Liver (tissue), 9 donors: ENCODE data around the gene CCDC112. TPM values are rescaled to one million over a fixed set of nuclear protein-coding genes. Genes with fewer than 3 reads are reported as not detected.

Experiments used
- DNase-seq: peaks from one replicate; pipeline ENCODE4 v3.0.0-alpha.2; 2017; ENCODE audit warnings: low spot score
- H3K27ac ChIP-seq, 2 donors: one replicate each; pipeline ENCODE4 v1.7.0; 2013; ENCODE audit warnings: inconsistent platforms in 2 of 2, low read length in 2 of 2, control low read depth in 1 of 2, low read depth in 1 of 2, mild to moderate bottlenecking in 1 of 2
- H3K27me3 ChIP-seq, 4 donors: one replicate each; pipeline versions ENCODE4 v1.6.1 to v1.7.0; 2013; ENCODE audit warnings: low read length in 3 of 4, inconsistent platforms in 1 of 4, mild to moderate bottlenecking in 1 of 4, moderate library complexity in 1 of 4; ENCODE audit not compliant: control insufficient read depth in 4 of 4, insufficient read depth in 4 of 4
- H3K36me3 ChIP-seq, 4 donors: one replicate each; pipeline versions ENCODE4 v1.6.1 to v1.7.0; 2013; ENCODE audit warnings: low read length in 3 of 4, mild to moderate bottlenecking in 3 of 4, low read depth in 1 of 4, moderate library complexity in 1 of 4; ENCODE audit not compliant: control insufficient read depth in 4 of 4, insufficient read depth in 3 of 4
- H3K4me1 ChIP-seq, 4 donors: one replicate each; pipeline versions ENCODE4 v1.6.1 to v1.7.0; 2013; ENCODE audit warnings: low read length in 3 of 4, mild to moderate bottlenecking in 3 of 4, moderate library complexity in 1 of 4; ENCODE audit not compliant: control insufficient read depth in 4 of 4, insufficient read depth in 4 of 4
- H3K4me3 ChIP-seq, 3 donors: one replicate each; pipeline versions ENCODE4 v1.6.1 to v1.7.0; 2013; ENCODE audit warnings: low read length in 3 of 3, control low read depth in 1 of 3, low read depth in 1 of 3, mild to moderate bottlenecking in 1 of 3
- H3K9ac ChIP-seq, 2 donors: one replicate each; pipeline ENCODE4 v1.7.0; 2013; ENCODE audit warnings: low read length in 2 of 2, mild to moderate bottlenecking in 2 of 2, moderate library complexity in 2 of 2, control low read depth in 1 of 2, low read depth in 1 of 2
- H3K9me3 ChIP-seq, 4 donors: one replicate each; pipeline versions ENCODE4 v1.6.1 to v1.7.0; 2013; ENCODE audit warnings: low read length in 3 of 4; ENCODE audit not compliant: control insufficient read depth in 4 of 4
- CTCF ChIP-seq: fragments of 150-350 bp; IDR thresholded peaks from 2 replicates; pipeline ENCODE4 v1.5.1; 2017; ENCODE audit warnings: improper control_type of control experiment, low read depth, low read length; ENCODE audit not compliant: missing input control
- EGR1 ChIP-seq, 2 donors: IDR thresholded peaks; 2 replicates each; pipeline ENCODE4 v1.6.1; 2016 to 2018; ENCODE audit warnings: antibody characterized with exemption in 2 of 2, low read depth in 2 of 2
- FOXA1 ChIP-seq: IDR thresholded peaks from 2 replicates; pipeline ENCODE4 v1.6.1; 2016; ENCODE audit warnings: antibody characterized with exemption
- GABPA ChIP-seq, 2 donors: IDR thresholded peaks in 1 of 2; conservative IDR thresholded peaks in 1 of 2; 2 replicates each; pipeline ENCODE4 v1.6.1; 2016; ENCODE audit warnings: antibody characterized with exemption in 2 of 2, mild to moderate bottlenecking in 1 of 2, moderate library complexity in 1 of 2
- HNF4A ChIP-seq, 2 donors: conservative IDR thresholded peaks; 2 replicates each; pipeline ENCODE4 v1.6.1; 2016; ENCODE audit warnings: antibody characterized with exemption in 2 of 2, mild to moderate bottlenecking in 2 of 2
- HNF4G ChIP-seq: IDR thresholded peaks from 2 replicates; pipeline ENCODE4 v1.6.1; 2016; ENCODE audit warnings: antibody characterized with exemption
- JUND ChIP-seq, 2 donors: IDR thresholded peaks; 2 replicates each; pipeline ENCODE4 v1.6.1; 2016; ENCODE audit warnings: antibody characterized with exemption in 2 of 2
- NR2F2 ChIP-seq: IDR thresholded peaks from 2 replicates; pipeline ENCODE4 v1.6.1; 2016; ENCODE audit warnings: antibody characterized with exemption
- RAD21 ChIP-seq, 2 donors: IDR thresholded peaks; 2 replicates each; pipeline ENCODE4 v1.6.1; 2016; ENCODE audit warnings: antibody characterized with exemption in 2 of 2, mild to moderate bottlenecking in 2 of 2
- REST ChIP-seq: IDR thresholded peaks from 2 replicates; pipeline ENCODE4 v1.6.1; 2016; ENCODE audit warnings: antibody characterized with exemption, mild to moderate bottlenecking
- RXRA ChIP-seq, 2 donors: IDR thresholded peaks; 2 replicates each; pipeline ENCODE4 v1.6.1; 2017 to 2018; ENCODE audit warnings: antibody characterized with exemption in 2 of 2, mild to moderate bottlenecking in 1 of 2
- SP1 ChIP-seq: IDR thresholded peaks from 2 replicates; pipeline ENCODE4 v1.6.1; 2018; ENCODE audit warnings: antibody characterized with exemption, mild to moderate bottlenecking
- TAF1 ChIP-seq: conservative IDR thresholded peaks from 2 replicates; pipeline ENCODE4 v1.6.1; 2016; ENCODE audit warnings: antibody characterized with exemption, mild to moderate bottlenecking
- YY1 ChIP-seq: IDR thresholded peaks from 2 replicates; pipeline ENCODE4 v1.6.1; 2016; ENCODE audit warnings: antibody characterized with exemption, mild to moderate bottlenecking
- WGBS: extraction: QIAGEN DNeasy Blood & Tissue Kit; methylation state at CpG from one replicate; pipeline ENCODE4 v1.1.7; 2013; 5-methylcytosine and 5-hydroxymethylcytosine counted together
- polyA plus RNA-seq, 2 donors: library from polyadenylated mRNA; stranded (reverse) in 1 of 2; unstranded in 1 of 2; fragments of 200-250 nt in 1 of 2; fragments of >200 nt in 1 of 2; fragmentation: Nextera tagmentation in 1 of 2; extraction: Ambion mirVana in 1 of 2; gene quantifications; one replicate each; pipeline versions ENCODE4 v1.2.1 to v1.2.3, GENCODE V29; 2013 to 2015
- total RNA-seq, 2 donors: library from RNA; depleted of rRNA; stranded (reverse); fragments of >200 nt; gene quantifications; one replicate each; pipeline ENCODE4 v1.2.3, GENCODE V29; 2014
- TF ChIP-seq, protein P1 (sequence below): IDR thresholded peaks from 2 replicates; pipeline ENCODE4 v1.6.1; 2016; ENCODE audit warnings: antibody characterized with exemption
- TF ChIP-seq, protein P2 (sequence below): IDR thresholded peaks from 2 replicates; pipeline ENCODE4 v1.6.1; 2016; ENCODE audit warnings: antibody characterized with exemption
- TF ChIP-seq, protein P3 (sequence below): IDR thresholded peaks from 2 replicates; pipeline ENCODE4 v1.6.1; 2016; ENCODE audit warnings: antibody characterized with exemption
- donor health status: healthy.
- donor health status: healthy.
- donor health status: healthy.
- donor health status: healthy.
- donor health status: healthy.

Gene CCDC112
- total and polyA plus RNA-seq, 4 donors: 0.75 to 1.6 (median 1.1) TPM

- Histone ChIP-seq H3K27me3 (no peaks in the 10 kb centered on the region), H3K4me3 (no peak overlapping the region), H3K9ac (no peak overlapping the region), H3K36me3 (no peaks in the 10 kb centered on the region), H3K9me3 (no peaks in the 10 kb centered on the region), H3K4me1 (no peaks in the 10 kb centered on the region), H3K27ac (peak overlapping the region; percentile 58 to 61)
- DNase-seq: no peak
- TF ChIP-seq HNF4A (conservative IDR thresholded peaks at IDR 0.05) (peak; percentile 21 to 36), RXRA (IDR thresholded peaks at IDR 0.05) (peak; percentile 38 to 63), YY1 (peak; percentile 19), JUND (IDR thresholded peaks at IDR 0.05) (no peak)
- 75% methylated on average over 3 of the region's 3 CpGs for WGBS
These were observed 17.2 kb upstream of the CCDC112 start for GRCh38 chr5:115313632-115314031.

- Histone ChIP-seq H3K27me3 (no peaks in the 10 kb centered on the region), H3K36me3 (no peaks in the 10 kb centered on the region), H3K4me3 (no peak overlapping the region), H3K9me3 (no peaks in the 10 kb centered on the region), H3K9ac (no peak overlapping the region), H3K27ac (peak overlapping the region in 1 of 2 donors; percentile 1), H3K4me1 (no peaks in the 10 kb centered on the region)
- TF ChIP-seq RXRA (IDR thresholded peaks at IDR 0.05) (no peak), SP1 (no peak), HNF4G (no peak), NR2F2 (no peak), RAD21 (IDR thresholded peaks at IDR 0.05) (no peak), TAF1 (no peak), CTCF (no peak), GABPA (IDR thresholded peaks at IDR 0.05 in 1 of 2, conservative IDR thresholded peaks at IDR 0.05 in 1 of 2) (no peak), JUND (IDR thresholded peaks at IDR 0.05) (no peak), EGR1 (IDR thresholded peaks at IDR 0.05; ENCODE audit: low read depth in 2 of 2) (no peak), HNF4A (conservative IDR thresholded peaks at IDR 0.05) (no peak), FOXA1 (no peak)
- TF ChIP-seq, protein P1, sequence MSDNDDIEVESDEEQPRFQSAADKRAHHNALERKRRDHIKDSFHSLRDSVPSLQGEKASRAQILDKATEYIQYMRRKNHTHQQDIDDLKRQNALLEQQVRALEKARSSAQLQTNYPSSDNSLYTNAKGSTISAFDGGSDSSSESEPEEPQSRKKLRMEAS: no peak
- TF ChIP-seq, protein P2, sequence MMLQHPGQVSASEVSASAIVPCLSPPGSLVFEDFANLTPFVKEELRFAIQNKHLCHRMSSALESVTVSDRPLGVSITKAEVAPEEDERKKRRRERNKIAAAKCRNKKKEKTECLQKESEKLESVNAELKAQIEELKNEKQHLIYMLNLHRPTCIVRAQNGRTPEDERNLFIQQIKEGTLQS: no peak
- 88% methylated on average over 2 of the region's 2 CpGs for WGBS
- no peak for DNase-seq
These were observed 16.6 kb upstream of the CCDC112 start for GRCh38 chr5:115313052-115313451.

- WGBS: 4% methylated on average over 1 of the region's 1 CpG
- no peak for DNase-seq
- H3K4me1 ChIP-seq: no peaks in the 10 kb centered on the region
- no peak overlapping the region for H3K9ac ChIP-seq
- TF ChIP-seq REST (no peak), RAD21 (IDR thresholded peaks at IDR 0.05) (peak; percentile 93), CTCF (peak; percentile 65), EGR1 (IDR thresholded peaks at IDR 0.05; ENCODE audit: low read depth in 2 of 2) (no peak), SP1 (no peak)
- TF ChIP-seq, protein P2: peak; percentile 14
- TF ChIP-seq, protein P3, sequence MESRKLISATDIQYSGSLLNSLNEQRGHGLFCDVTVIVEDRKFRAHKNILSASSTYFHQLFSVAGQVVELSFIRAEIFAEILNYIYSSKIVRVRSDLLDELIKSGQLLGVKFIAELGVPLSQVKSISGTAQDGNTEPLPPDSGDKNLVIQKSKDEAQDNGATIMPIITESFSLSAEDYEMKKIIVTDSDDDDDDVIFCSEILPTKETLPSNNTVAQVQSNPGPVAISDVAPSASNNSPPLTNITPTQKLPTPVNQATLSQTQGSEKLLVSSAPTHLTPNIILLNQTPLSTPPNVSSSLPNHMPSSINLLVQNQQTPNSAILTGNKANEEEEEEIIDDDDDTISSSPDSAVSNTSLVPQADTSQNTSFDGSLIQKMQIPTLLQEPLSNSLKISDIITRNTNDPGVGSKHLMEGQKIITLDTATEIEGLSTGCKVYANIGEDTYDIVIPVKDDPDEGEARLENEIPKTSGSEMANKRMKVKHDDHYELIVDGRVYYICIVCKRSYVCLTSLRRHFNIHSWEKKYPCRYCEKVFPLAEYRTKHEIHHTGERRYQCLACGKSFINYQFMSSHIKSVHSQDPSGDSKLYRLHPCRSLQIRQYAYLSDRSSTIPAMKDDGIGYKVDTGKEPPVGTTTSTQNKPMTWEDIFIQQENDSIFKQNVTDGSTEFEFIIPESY: no peak
- H3K27me3 ChIP-seq: no peaks in the 10 kb centered on the region
- no peaks in the 10 kb centered on the region for H3K9me3 ChIP-seq
- H3K4me3 ChIP-seq: no peak overlapping the region
- no peaks in the 10 kb centered on the region for H3K36me3 ChIP-seq
- no peak overlapping the region for H3K27ac ChIP-seq
These were observed 13.4 kb upstream of the CCDC112 start for GRCh38 chr5:115309751-115310370.
